Thyroid gland (tissue), 4 donors: ENCODE data around the gene MFAP5. TPM values are rescaled to one million over a fixed set of nuclear protein-coding genes. Genes with fewer than 3 reads are reported as not detected.
"Not testable (repeated sequence)": the region's sequence is repeated elsewhere in the genome, so short reads cannot be mapped to it uniquely, and the experiment has no call there.

Experiments
- DNase-seq, 2 donors: peaks; one replicate each; pipeline ENCODE4 v3.0.0-alpha.2; 2019
- H3K27ac ChIP-seq, 3 donors: fragments of 200-600 bp; sonication (generic); 1 replicate in 2 of 3; 2 replicates in 1 of 3; pipeline ENCODE4 v1.5.1; 2016 to 2019; ENCODE audit warnings: mild to moderate bottlenecking in 1 of 3, moderate library complexity in 1 of 3
- H3K27me3 ChIP-seq: fragments of 200-600 bp; sonication (generic); one replicate; pipeline ENCODE4 v1.5.1; 2019
- H3K36me3 ChIP-seq, 2 donors: fragments of 200-600 bp; sonication (generic); one replicate each; pipeline ENCODE4 v1.5.1; 2016 to 2019
- H3K4me1 ChIP-seq, 2 donors: fragments of 200-600 bp; sonication (generic); one replicate each; pipeline ENCODE4 v1.5.1; 2017 to 2019
- H3K4me3 ChIP-seq, 3 donors: fragments of 200-600 bp; sonication (generic); replicated peaks in 1 of 3; 1 replicate in 2 of 3; 2 replicates in 1 of 3; pipeline ENCODE4 v1.5.1; 2016; ENCODE audit warnings: mild to moderate bottlenecking in 1 of 3
- H3K9me3 ChIP-seq: fragments of 200-600 bp; sonication (generic); one replicate; pipeline ENCODE4 v1.5.1; 2017
- CTCF ChIP-seq, 6 experiments: fragments of 200-600 bp in 3 of 6; fragments of 450-650 bp in 3 of 6; sonication (generic) in 3 of 6; IDR thresholded peaks; one replicate each; pipeline ENCODE4 v1.5.1; 2016 to 2019; ENCODE audit warnings: antibody characterized with exemption in 6 of 6, mild to moderate bottlenecking in 2 of 6, inconsistent platforms in 1 of 6, moderate library complexity in 1 of 6
- POLR2A ChIP-seq, 2 donors: fragments of 450-650 bp; IDR thresholded peaks; one replicate each; pipeline ENCODE4 v1.6.1; 2017; ENCODE audit warnings: antibody characterized with exemption in 2 of 2, mild to moderate bottlenecking in 2 of 2, moderate library complexity in 1 of 2
- WGBS, 2 donors: methylation state at CpG; one replicate each; pipeline ENCODE4 v1.1.5; 2017; 5-methylcytosine and 5-hydroxymethylcytosine counted together
- intact Hi-C: fragments of 100-400 bp; cut with DNase I; formaldehyde crosslinking; loops from one replicate; pipeline ENCODE4 v1.15.1; 2023
- total RNA-seq, 4 donors: library from RNA; depleted of rRNA; stranded (reverse); fragments of >200 nt; gene quantifications; one replicate each; pipeline ENCODE4 v1.2.3, GENCODE V29; 2016

Gene MFAP5
- total RNA-seq, 4 donors from 2014 or later: 9.4 to 116 (median 36.9) TPM

- Histone ChIP-seq H3K4me1 (no peaks in the 10 kb centered on the region), H3K36me3 (no peaks in the 10 kb centered on the region), H3K9me3 (no peaks in the 10 kb centered on the region), H3K4me3 (no peak overlapping the region), H3K27me3 (no peaks in the 10 kb centered on the region), H3K27ac (no peak overlapping the region)
- intact Hi-C loops: no loop called here
- 65 to 74% methylated on average over 2 of the region's 2 CpGs for WGBS, 2 donors
- DNase-seq: no peak
- TF ChIP-seq CTCF (IDR thresholded peaks at IDR 0.05) (no peak), POLR2A (IDR thresholded peaks at IDR 0.05) (no peak)
These were observed 22.7 kb downstream of the MFAP5 start for GRCh38 chr12:8639936-8640335.

DNA sequence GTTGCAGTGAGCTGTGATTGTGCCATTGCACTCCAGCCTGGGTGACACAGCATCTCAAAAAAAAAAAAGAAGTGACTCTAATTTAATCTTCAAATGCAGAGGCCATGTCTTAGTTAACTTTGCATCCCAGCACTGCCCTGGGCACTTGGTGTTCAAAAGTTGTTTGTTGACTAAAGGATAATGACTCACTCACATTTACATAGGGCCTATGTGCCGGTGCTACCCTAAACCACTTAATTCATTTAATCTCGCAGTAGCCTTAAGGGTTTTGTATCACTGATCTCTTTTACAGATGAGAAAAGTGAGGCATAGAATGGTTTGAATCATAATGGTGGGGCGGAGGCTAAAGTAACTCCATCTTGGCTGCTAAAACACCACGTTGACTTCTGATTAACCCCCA, 23.7 kb downstream of the MFAP5 start:
- no peaks in the 10 kb centered on the region for H3K9me3 ChIP-seq
- no peaks in the 10 kb centered on the region for H3K4me1 ChIP-seq
- intact Hi-C loops: no loop called here
- no peak overlapping the region for H3K4me3 ChIP-seq
- no peaks in the 10 kb centered on the region for H3K36me3 ChIP-seq
- no peak for DNase-seq
- no peak overlapping the region for H3K27ac ChIP-seq
- H3K27me3 ChIP-seq: no peaks in the 10 kb centered on the region
- TF ChIP-seq CTCF (IDR thresholded peaks at IDR 0.05): no peak
- no peak for TF ChIP-seq POLR2A (IDR thresholded peaks at IDR 0.05)
- WGBS, 2 donors: 72 to 75% methylated on average over 4 of the region's 4 CpGs

- TF ChIP-seq CTCF (IDR thresholded peaks at IDR 0.05) (no peak), POLR2A (IDR thresholded peaks at IDR 0.05) (no peak)
- intact Hi-C loops: no loop called here
- H3K36me3 ChIP-seq: no peaks in the 10 kb centered on the region
- no peaks in the 10 kb centered on the region for H3K9me3 ChIP-seq
- no peak for DNase-seq
- H3K4me3 ChIP-seq: no peak overlapping the region
- H3K27me3 ChIP-seq: no peaks in the 10 kb centered on the region
- no peaks in the 10 kb centered on the region for H3K4me1 ChIP-seq
- no peak overlapping the region for H3K27ac ChIP-seq
- 81 to 89% methylated on average over 4 of the region's 4 CpGs for WGBS, 2 donors
These were observed 25.0 kb downstream of the MFAP5 start for GRCh38 chr12:8637666-8638065.

DNA sequence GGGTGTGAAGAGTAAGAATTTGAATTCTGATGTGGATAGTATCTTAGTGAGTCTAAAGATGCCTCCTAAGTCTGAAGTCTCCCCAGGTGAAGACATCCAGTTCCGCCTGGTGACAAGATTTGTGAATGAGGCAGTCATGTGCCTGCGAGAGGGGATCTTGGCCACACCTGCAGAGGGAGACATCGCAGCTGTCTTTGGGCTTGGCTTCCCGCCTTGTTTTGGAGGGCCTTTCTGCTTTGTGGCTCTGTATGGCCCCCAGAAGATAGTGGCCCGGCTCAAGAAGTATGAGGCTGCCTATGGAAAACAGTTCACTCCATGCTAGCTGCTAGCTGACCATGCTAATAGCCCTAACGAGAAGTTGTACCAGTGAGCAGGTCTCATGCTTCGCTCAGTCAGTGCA, 25.4 kb downstream of the MFAP5 start:
- Histone ChIP-seq H3K9me3 (no peaks in the 10 kb centered on the region), H3K27ac (no peak overlapping the region), H3K27me3 (no peaks in the 10 kb centered on the region), H3K36me3 (no peaks in the 10 kb centered on the region), H3K4me1 (no peaks in the 10 kb centered on the region), H3K4me3 (no peak overlapping the region)
- DNase-seq: no peak
- 91 to 93% methylated on average over 7 of the region's 7 CpGs for WGBS, 2 donors
- intact Hi-C loops: no loop called here
- TF ChIP-seq CTCF (IDR thresholded peaks at IDR 0.05) (no peak), POLR2A (IDR thresholded peaks at IDR 0.05) (no peak)

GRCh38 chr12:8636581-8636980, 26.0 kb downstream of the MFAP5 start:
- DNase-seq: no peak
- H3K27me3 ChIP-seq: no peaks in the 10 kb centered on the region
- intact Hi-C loops: no loop called here
- H3K36me3 ChIP-seq: no peaks in the 10 kb centered on the region
- no peaks in the 10 kb centered on the region for H3K9me3 ChIP-seq
- no peak for TF ChIP-seq CTCF (IDR thresholded peaks at IDR 0.05)
- TF ChIP-seq POLR2A (IDR thresholded peaks at IDR 0.05): no peak
- H3K27ac ChIP-seq: no peak overlapping the region
- 39 to 52% methylated on average over 5 of the region's 5 CpGs for WGBS, 2 donors
- no peaks in the 10 kb centered on the region for H3K4me1 ChIP-seq
- no peak overlapping the region for H3K4me3 ChIP-seq

DNA sequence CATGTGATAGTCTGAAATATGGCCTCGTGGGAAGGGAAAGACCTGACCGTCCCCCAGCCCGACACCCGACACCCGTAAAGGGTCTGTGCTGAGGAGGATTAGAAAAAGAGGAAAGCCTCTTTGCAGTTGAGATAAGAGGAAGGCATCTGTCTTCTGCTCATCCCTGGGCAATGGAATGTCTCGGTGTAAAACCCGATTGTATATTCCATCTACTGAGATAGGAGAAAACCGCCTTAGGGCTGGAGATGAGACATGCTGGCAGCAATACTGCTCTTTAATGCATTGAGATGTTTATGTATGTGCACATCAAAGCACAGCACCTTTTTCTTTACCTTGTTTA, 26.6 kb downstream of the MFAP5 start:
- intact Hi-C loops, DNase-seq, H3K36me3 ChIP-seq, H3K27ac ChIP-seq, H3K4me3 ChIP-seq, H3K9me3 ChIP-seq, H3K27me3 ChIP-seq, H3K4me1 ChIP-seq: not testable (repeated sequence)
- 38 to 51% methylated on average over 8 of the region's 8 CpGs for WGBS, 2 donors

DNA sequence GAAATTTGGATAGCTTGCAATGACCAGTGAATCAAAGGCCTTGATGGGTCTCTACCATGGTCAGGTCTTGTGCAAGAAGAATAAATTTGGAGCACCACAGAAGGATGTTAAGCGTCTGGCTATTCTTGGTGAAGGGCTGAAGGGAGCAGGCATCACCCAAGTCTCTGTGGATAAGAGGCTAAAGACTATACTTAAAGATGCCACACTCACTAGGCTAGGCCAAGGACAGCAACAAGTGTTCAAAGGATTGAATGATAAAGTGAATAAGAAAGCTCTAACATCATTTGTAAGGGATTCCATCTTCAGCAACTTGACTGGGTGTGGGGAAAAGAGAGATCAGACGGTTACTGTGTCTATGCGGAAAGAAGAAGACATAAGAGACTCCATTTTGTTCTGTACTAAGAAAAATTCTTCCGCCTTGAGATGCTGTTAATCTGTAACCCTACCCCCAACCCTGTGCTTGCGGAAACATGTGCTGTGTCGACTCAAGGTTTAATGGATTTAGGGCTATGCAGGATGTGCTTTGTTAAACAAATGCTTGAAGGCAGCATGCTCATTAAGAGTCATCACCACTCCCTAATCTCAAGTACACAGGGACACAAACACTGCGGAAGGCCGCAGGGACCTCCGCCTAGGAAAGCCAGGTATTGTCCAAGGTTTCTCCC, 27.2 kb downstream of the MFAP5 start:
- WGBS, 2 donors: 50 to 58% methylated on average over 8 to 9 of the region's 9 CpGs
- intact Hi-C loops, DNase-seq, H3K36me3 ChIP-seq, H3K27me3 ChIP-seq, H3K27ac ChIP-seq, H3K4me1 ChIP-seq, H3K9me3 ChIP-seq, H3K4me3 ChIP-seq: not testable (repeated sequence)
